Ovary (tissue), 3 donors: Measurements from ENCODE around the gene RILPL2.

Source experiments
- EP300 ChIP-seq: sonication (generic); formaldehyde crosslinking; IDR thresholded peaks from one replicate; pipeline ENCODE4 v1.6.1; 2017; ENCODE audit warnings: antibody characterized with exemption
- POLR2A ChIP-seq: fragments of 450-650 bp; IDR thresholded peaks from one replicate; pipeline ENCODE4 v1.6.1; 2017; ENCODE audit warnings: antibody characterized with exemption, mild to moderate bottlenecking, moderate library complexity
- TF ChIP-seq, protein P1 (sequence below), 3 donors: fragments of 450-650 bp in 2 of 3; fragments of 200-600 bp in 1 of 3; IDR thresholded peaks; one replicate each; pipeline versions ENCODE4 v1.5.1 to v1.8.0; 2016 to 2022; ENCODE audit warnings: antibody characterized with exemption in 3 of 3, mild to moderate bottlenecking in 1 of 3
- donor health status: DM: no; HTN: no; CAD: no.

GRCh38 chr12:123449249-123449733, 12.8 kb upstream of the RILPL2 start:
- TF ChIP-seq, protein P1, sequence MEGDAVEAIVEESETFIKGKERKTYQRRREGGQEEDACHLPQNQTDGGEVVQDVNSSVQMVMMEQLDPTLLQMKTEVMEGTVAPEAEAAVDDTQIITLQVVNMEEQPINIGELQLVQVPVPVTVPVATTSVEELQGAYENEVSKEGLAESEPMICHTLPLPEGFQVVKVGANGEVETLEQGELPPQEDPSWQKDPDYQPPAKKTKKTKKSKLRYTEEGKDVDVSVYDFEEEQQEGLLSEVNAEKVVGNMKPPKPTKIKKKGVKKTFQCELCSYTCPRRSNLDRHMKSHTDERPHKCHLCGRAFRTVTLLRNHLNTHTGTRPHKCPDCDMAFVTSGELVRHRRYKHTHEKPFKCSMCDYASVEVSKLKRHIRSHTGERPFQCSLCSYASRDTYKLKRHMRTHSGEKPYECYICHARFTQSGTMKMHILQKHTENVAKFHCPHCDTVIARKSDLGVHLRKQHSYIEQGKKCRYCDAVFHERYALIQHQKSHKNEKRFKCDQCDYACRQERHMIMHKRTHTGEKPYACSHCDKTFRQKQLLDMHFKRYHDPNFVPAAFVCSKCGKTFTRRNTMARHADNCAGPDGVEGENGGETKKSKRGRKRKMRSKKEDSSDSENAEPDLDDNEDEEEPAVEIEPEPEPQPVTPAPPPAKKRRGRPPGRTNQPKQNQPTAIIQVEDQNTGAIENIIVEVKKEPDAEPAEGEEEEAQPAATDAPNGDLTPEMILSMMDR (IDR thresholded peaks at IDR 0.05): no peak
- TF ChIP-seq POLR2A (no peak), EP300 (no peak)
